Heart right ventricle (tissue), 16 donors: ENCODE data around the gene HSPA9. TPM values are rescaled to one million over a fixed set of nuclear protein-coding genes. Genes with fewer than 3 reads are reported as not detected.

Source experiments
- ATAC-seq, 8 donors: fragments of 200-7000 bp; cut with Tn5 transposase; one replicate each; pipeline ENCODE4 v1.9.1; 2020; ENCODE audit warnings: mild to moderate bottlenecking in 8 of 8, moderate library complexity in 8 of 8, moderate number of reproducible peaks in 1 of 8
- DNase-seq, 2 donors: peaks; one replicate each; pipeline ENCODE4 v3.0.0-alpha.2; 2020
- H3K27ac ChIP-seq, 10 donors: fragments of 200-600 bp; sonication (generic) in 2 of 10; one replicate each; pipeline versions ENCODE4 v1.5.0 to v1.8.0; 2020 to 2022; ENCODE audit warnings: mild to moderate bottlenecking in 3 of 10
- H3K27me3 ChIP-seq, 7 donors: fragments of 200-600 bp; one replicate each; pipeline ENCODE4 v1.8.0; 2021 to 2022; ENCODE audit warnings: mild to moderate bottlenecking in 2 of 7
- H3K36me3 ChIP-seq, 9 donors: fragments of 200-600 bp; sonication (generic) in 1 of 9; one replicate each; pipeline versions ENCODE4 v1.5.0 to v1.8.0; 2020 to 2022; ENCODE audit warnings: mild to moderate bottlenecking in 2 of 9
- H3K4me1 ChIP-seq, 9 donors: fragments of 200-600 bp; sonication (generic) in 1 of 9; one replicate each; pipeline versions ENCODE4 v1.5.0 to v1.8.0; 2020 to 2022; ENCODE audit warnings: mild to moderate bottlenecking in 4 of 9
- H3K4me3 ChIP-seq, 10 donors: fragments of 200-600 bp; sonication (generic) in 2 of 10; one replicate each; pipeline versions ENCODE4 v1.5.0 to v1.8.0; 2020 to 2022; ENCODE audit warnings: mild to moderate bottlenecking in 7 of 10, moderate library complexity in 2 of 10
- H3K9me3 ChIP-seq, 11 donors: fragments of 200-600 bp in 10 of 11; sonication (generic) in 2 of 11; one replicate each; pipeline versions ENCODE4 v1.5.0 to v1.8.0; 2013 to 2022; ENCODE audit warnings: mild to moderate bottlenecking in 2 of 11, control low read depth in 1 of 11, moderate library complexity in 1 of 11
- CTCF ChIP-seq, 9 donors: fragments of 200-600 bp; sonication (generic) in 2 of 9; IDR thresholded peaks; one replicate each; pipeline versions ENCODE4 v1.5.0 to v1.8.0; 2021 to 2022; ENCODE audit warnings: antibody characterized with exemption in 9 of 9, mild to moderate bottlenecking in 5 of 9, moderate library complexity in 1 of 9
- WGBS, 2 donors: extraction: QIAGEN DNeasy Blood & Tissue Kit; methylation state at CpG; one replicate each; pipeline ENCODE4 v1.1.7; 2013; ENCODE audit warnings: inconsistent platforms in 1 of 2; 5-methylcytosine and 5-hydroxymethylcytosine counted together
- intact Hi-C, 10 donors: fragments of 100-400 bp; cut with DNase I; formaldehyde crosslinking; loops; one replicate each; pipeline versions ENCODE4 v1.11.1 to v1.14.2; 2022
- polyA plus RNA-seq, 2 donors: library from polyadenylated mRNA; stranded (reverse); fragments of 200-250 nt; gene quantifications; one replicate each; pipeline ENCODE4 v1.2.3, GENCODE V29; 2013
- total RNA-seq, 10 donors: library from RNA; stranded (reverse); fragmentation: NEBNext Ultra II Directional in 3 of 10; extraction: Animal tissue kit (Norgen Biotek cat#: 25700) in 3 of 10; gene quantifications; one replicate each; pipeline versions ENCODE4 v1.2.1 to v1.2.4, GENCODE V29; 2021 to 2023
- donor health status: Arrhythmogenic right ventricular cardiomyopathy.
- donor health status: ischemic (EF 13 %, LVEDD 7.1; RV severe dilation, severe dysfunction).
- donor health status: healthy with polysubstance abuse.
- donor health status: DM: no; HTN: yes; CAD: no.
- donor health status: DM: no; HTN: no; CAD: no.
- donor health status: ischemic (EF 25% LVEDD 6.9; RV normal size, moderate dysfunction).
- donor health status: ischemic (EF 25% LVEDD 5.7; RV mildly dilated, moderate dysfunction).
- donor health status: healthy.
- donor health status: DM: yes; HTN: yes; CAD: no.
- donor health status: Ischemic cardiomyopathy.
- donor health status: ischemic (EF 35%, LVEDD 5.7; RV mildly dilated, moderate dysfunction).
- donor health status: nonischemic (EF 11% LVEDD 7.7; RV severe dilation, severe dysfunction).
- donor health status: DM: yes; HTN: yes; CAD: no.
- donor health status: PGD.
- donor health status: ischemic (EF 29% LVEDD 5.4; RV normal size, mild dysfunction).
- donor health status: nonischemic (EF 23%, LVEDD 6.1; RV moderate dilation, normal function).

The HSPA9 gene
- total and polyA plus RNA-seq, 12 donors: 82.9 to 415 (median 315) TPM

DNA sequence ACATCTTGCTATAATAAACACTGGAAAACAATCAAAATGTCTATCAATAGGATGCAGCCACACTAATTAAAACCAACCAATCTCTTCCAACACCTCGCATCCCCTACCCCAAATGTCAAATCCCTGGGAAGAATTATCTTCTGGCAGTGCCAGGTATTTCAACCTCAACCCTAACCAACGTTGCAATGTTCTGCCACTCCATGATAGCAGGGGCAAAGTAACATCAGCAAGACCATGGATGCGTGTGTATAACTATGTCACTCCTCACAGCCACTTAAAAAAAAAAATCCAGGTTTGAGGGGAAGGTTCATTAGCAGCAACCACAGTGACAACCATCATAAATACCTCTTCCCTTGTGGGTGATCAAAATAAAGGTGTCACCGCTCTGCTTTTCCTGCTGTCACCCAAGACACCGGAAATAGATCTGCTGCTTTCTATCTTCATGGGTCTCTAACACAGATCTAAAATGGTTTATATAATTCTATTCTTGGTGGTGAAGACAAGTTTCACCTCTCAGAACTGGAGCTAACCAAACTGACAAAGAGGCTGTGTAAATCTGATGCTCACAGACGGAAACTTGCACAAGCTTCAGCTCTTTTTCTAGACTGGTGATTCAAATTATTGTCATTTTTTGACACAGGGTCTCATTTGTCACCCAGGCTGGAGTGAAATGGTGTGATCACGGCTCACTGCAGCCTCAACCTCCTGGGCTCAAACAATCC, 9.9 kb downstream of the HSPA9 start:
- no peak for TF ChIP-seq CTCF (IDR thresholded peaks at IDR 0.05)
- Histone ChIP-seq H3K36me3 (peaks cover 3 to 100% (median 81%) of the 10 kb centered on the region in 9 donors), H3K4me3 (no peak overlapping the region), H3K4me1 (peaks cover 0 to 37% (median 10%) of the 10 kb centered on the region in 9 donors), H3K27ac (peak overlapping the region in 1 of 10 donors; percentile 48), H3K27me3 (no peaks in the 10 kb centered on the region), H3K9me3 (no peaks in the 10 kb centered on the region)
- DNase-seq (no peak), ATAC-seq (no peak)
- WGBS, 2 donors: 80 to 82% methylated on average over 7 of the region's 7 CpGs
- intact Hi-C loops: loop anchor here in 1 of 10 donors (10.0 kb wide), 1 partner anchor 770 kb away; no protein-coding TSS in a partner anchor

GRCh38 chr5:138564242-138564641, 11.0 kb downstream of the HSPA9 start:
- H3K27me3 ChIP-seq: no peaks in the 10 kb centered on the region
- intact Hi-C loops: loop anchor here in 1 of 10 donors (10.0 kb wide), 1 partner anchor 771 kb away; no protein-coding TSS in a partner anchor

GRCh38 chr5:138563340-138564118, 11.7 kb downstream of the HSPA9 start:
- ATAC-seq: no peak
- no peak for TF ChIP-seq CTCF (IDR thresholded peaks at IDR 0.05)
- Histone ChIP-seq H3K9me3 (no peaks in the 10 kb centered on the region), H3K4me3 (no peak overlapping the region), H3K36me3 (peaks cover 3 to 100% (median 86%) of the 10 kb centered on the region in 9 donors), H3K27ac (no peak overlapping the region), H3K27me3 (no peaks in the 10 kb centered on the region), H3K4me1 (peaks cover 0 to 21% (median 3%) of the 10 kb centered on the region in 9 donors)
- WGBS, 2 donors: 72 to 78% methylated on average over 3 of the region's 3 CpGs
- DNase-seq: no peak
- intact Hi-C loops: loop anchor here in 1 of 10 donors (10.0 kb wide), 1 partner anchor 771 kb away; no protein-coding TSS in a partner anchor

More at GRCh38 chr5:138564242-138564641, 11.0 kb downstream of the HSPA9 start:
- Histone ChIP-seq H3K27ac (no peak overlapping the region), H3K9me3 (no peaks in the 10 kb centered on the region), H3K4me1 (peaks cover 0 to 27% (median 3%) of the 10 kb centered on the region in 9 donors), H3K4me3 (no peak overlapping the region), H3K36me3 (peaks cover 3 to 100% (median 84%) of the 10 kb centered on the region in 9 donors)
- ATAC-seq (peak in 1 of 8 donors; percentile 11), DNase-seq (no peak)
- WGBS, 2 donors: 82 to 92% methylated on average over 9 of the region's 9 CpGs
- TF ChIP-seq CTCF (IDR thresholded peaks at IDR 0.05): no peak

GRCh38 chr5:138560971-138561370, 14.2 kb downstream of the HSPA9 start:
- Histone ChIP-seq H3K9me3 (no peaks in the 10 kb centered on the region), H3K27me3 (no peaks in the 10 kb centered on the region), H3K27ac (no peak overlapping the region), H3K36me3 (peaks cover 6 to 100% (median 86%) of the 10 kb centered on the region in 9 donors), H3K4me1 (peaks cover 0 to 19% (median 3%) of the 10 kb centered on the region in 9 donors), H3K4me3 (no peak overlapping the region)
- 91 to 95% methylated on average over 6 of the region's 6 CpGs for WGBS, 2 donors
- ATAC-seq: no peak
- TF ChIP-seq CTCF (IDR thresholded peaks at IDR 0.05): no peak
- intact Hi-C loops: loop anchor here in 1 of 10 donors (10.0 kb wide), 1 partner anchor 774 kb away; no protein-coding TSS in a partner anchor
- no peak for DNase-seq
